Measurements from ENCODE around the gene EIF4E3.

DNA sequence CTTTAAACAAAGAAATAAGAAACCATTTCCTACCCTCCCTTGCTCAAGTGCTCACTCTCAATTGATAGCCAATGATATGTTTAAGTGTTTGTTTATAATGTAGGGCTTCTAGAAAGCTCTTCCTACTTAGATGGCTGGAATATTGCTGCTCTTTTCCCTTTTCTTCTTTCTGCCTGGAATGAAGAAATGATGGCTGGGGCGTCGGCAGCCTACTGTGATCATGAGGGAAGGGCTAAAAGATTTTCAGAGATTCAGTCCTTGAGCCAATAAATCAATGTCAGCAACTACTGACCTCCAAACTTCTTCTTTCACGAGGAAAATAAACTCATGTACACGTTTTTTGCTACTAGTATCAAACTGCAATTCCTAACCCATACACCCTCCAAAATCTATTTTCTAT lies 26.4 kb upstream of the EIF4E3 start:
- TF ChIP-seq, protein P1, sequence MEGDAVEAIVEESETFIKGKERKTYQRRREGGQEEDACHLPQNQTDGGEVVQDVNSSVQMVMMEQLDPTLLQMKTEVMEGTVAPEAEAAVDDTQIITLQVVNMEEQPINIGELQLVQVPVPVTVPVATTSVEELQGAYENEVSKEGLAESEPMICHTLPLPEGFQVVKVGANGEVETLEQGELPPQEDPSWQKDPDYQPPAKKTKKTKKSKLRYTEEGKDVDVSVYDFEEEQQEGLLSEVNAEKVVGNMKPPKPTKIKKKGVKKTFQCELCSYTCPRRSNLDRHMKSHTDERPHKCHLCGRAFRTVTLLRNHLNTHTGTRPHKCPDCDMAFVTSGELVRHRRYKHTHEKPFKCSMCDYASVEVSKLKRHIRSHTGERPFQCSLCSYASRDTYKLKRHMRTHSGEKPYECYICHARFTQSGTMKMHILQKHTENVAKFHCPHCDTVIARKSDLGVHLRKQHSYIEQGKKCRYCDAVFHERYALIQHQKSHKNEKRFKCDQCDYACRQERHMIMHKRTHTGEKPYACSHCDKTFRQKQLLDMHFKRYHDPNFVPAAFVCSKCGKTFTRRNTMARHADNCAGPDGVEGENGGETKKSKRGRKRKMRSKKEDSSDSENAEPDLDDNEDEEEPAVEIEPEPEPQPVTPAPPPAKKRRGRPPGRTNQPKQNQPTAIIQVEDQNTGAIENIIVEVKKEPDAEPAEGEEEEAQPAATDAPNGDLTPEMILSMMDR (IDR thresholded peaks at IDR 0.05): no peak
- no peak for TF ChIP-seq POLR2A (IDR thresholded peaks at IDR 0.05)
